Tibial nerve (tissue), 4 donors: ENCODE data around the gene PTPRT. TPM values are rescaled to one million over a fixed set of nuclear protein-coding genes. Genes with fewer than 3 reads are reported as not detected.

ENCODE experiments used
- DNase-seq, 2 donors: peaks; one replicate each; pipeline ENCODE4 v3.0.0-alpha.2; 2019; ENCODE audit warnings: low spot score in 2 of 2
- H3K27ac ChIP-seq, 4 donors: fragments of 200-600 bp; sonication (generic) in 3 of 4; one replicate each; pipeline ENCODE4 v1.5.1; 2017 to 2019; ENCODE audit warnings: mild to moderate bottlenecking in 1 of 4
- H3K27me3 ChIP-seq, 2 donors: fragments of 200-600 bp; sonication (generic) in 1 of 2; one replicate each; pipeline versions ENCODE4 v1.5.1 to v1.6.0; 2017 to 2019
- H3K36me3 ChIP-seq, 3 donors: fragments of 200-600 bp; sonication (generic); one replicate each; pipeline ENCODE4 v1.5.1; 2018 to 2019
- H3K4me1 ChIP-seq, 4 donors: fragments of 200-600 bp; sonication (generic) in 3 of 4; one replicate each; pipeline ENCODE4 v1.5.1; 2017 to 2019
- H3K4me3 ChIP-seq, 4 donors: fragments of 200-600 bp; sonication (generic) in 3 of 4; one replicate each; pipeline ENCODE4 v1.5.1; 2017 to 2019; ENCODE audit warnings: mild to moderate bottlenecking in 1 of 4, moderate library complexity in 1 of 4
- H3K9me3 ChIP-seq, 4 donors: fragments of 200-600 bp; sonication (generic) in 3 of 4; one replicate each; pipeline ENCODE4 v1.5.1; 2017 to 2019
- EP300 ChIP-seq, 2 donors: sonication (generic); formaldehyde crosslinking; IDR thresholded peaks; one replicate each; pipeline ENCODE4 v1.6.1; 2017; ENCODE audit warnings: antibody characterized with exemption in 2 of 2, mild to moderate bottlenecking in 1 of 2
- POLR2A ChIP-seq, 2 donors: fragments of 450-650 bp; IDR thresholded peaks; one replicate each; pipeline ENCODE4 v1.6.1; 2017; ENCODE audit warnings: antibody characterized with exemption in 2 of 2, mild to moderate bottlenecking in 2 of 2, moderate library complexity in 2 of 2
- WGBS, 2 donors: methylation state at CpG; one replicate each; pipeline ENCODE4 v1.1.5; 2018; 5-methylcytosine and 5-hydroxymethylcytosine counted together
- total RNA-seq, 4 donors: library from RNA; depleted of rRNA; stranded (reverse); fragments of >200 nt; gene quantifications; one replicate each; pipeline ENCODE4 v1.1.0, GENCODE V29; 2016
- TF ChIP-seq, protein P1 (sequence below), 5 experiments: fragments of 200-600 bp in 3 of 5; fragments of 450-650 bp in 2 of 5; sonication (generic) in 3 of 5; IDR thresholded peaks; one replicate each; pipeline ENCODE4 v1.5.1; 2016 to 2019; ENCODE audit warnings: antibody characterized with exemption in 5 of 5, mild to moderate bottlenecking in 3 of 5, moderate library complexity in 2 of 5

PTPRT gene
- total RNA-seq, 4 donors from 2014 or later: under 0.01 TPM; not detected in 3

DNA sequence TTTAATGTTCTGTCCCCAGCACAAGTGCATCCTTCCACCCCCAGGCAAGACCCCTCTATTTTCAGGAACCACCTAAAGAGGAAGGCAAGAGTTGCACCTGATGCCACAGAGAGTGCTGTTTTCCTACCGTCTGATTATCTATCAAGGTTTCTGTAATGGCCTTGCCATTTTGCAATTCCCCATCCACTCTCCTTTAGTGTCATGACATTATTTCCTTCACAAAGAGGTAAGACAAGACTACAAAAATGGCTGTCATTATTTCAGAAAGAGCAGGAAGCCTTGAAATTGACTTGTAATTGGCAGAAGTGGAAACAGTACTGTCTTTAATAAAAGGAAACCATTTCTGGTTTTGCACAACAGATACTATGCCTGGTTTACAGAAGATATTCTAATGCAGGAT lies 426.7 kb downstream of the PTPRT start:
- no peak overlapping the region for H3K4me3 ChIP-seq
- TF ChIP-seq POLR2A (IDR thresholded peaks at IDR 0.05) (no peak), EP300 (IDR thresholded peaks at IDR 0.05) (no peak)
- TF ChIP-seq, protein P1, sequence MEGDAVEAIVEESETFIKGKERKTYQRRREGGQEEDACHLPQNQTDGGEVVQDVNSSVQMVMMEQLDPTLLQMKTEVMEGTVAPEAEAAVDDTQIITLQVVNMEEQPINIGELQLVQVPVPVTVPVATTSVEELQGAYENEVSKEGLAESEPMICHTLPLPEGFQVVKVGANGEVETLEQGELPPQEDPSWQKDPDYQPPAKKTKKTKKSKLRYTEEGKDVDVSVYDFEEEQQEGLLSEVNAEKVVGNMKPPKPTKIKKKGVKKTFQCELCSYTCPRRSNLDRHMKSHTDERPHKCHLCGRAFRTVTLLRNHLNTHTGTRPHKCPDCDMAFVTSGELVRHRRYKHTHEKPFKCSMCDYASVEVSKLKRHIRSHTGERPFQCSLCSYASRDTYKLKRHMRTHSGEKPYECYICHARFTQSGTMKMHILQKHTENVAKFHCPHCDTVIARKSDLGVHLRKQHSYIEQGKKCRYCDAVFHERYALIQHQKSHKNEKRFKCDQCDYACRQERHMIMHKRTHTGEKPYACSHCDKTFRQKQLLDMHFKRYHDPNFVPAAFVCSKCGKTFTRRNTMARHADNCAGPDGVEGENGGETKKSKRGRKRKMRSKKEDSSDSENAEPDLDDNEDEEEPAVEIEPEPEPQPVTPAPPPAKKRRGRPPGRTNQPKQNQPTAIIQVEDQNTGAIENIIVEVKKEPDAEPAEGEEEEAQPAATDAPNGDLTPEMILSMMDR (IDR thresholded peaks at IDR 0.05): no peak
- whole genome bisulfite sequencing, 2 donors: 81 to 87% methylated on average over 1 of the region's 1 CpG
- peaks cover 0 to 8% (median 0%) of the 10 kb centered on the region in 4 donors for H3K9me3 ChIP-seq
- H3K27ac ChIP-seq: no peak overlapping the region
- H3K36me3 ChIP-seq: no peaks in the 10 kb centered on the region
- H3K4me1 ChIP-seq: no peaks in the 10 kb centered on the region
- no peaks in the 10 kb centered on the region for H3K27me3 ChIP-seq
- DNase-seq: no peak

DNA sequence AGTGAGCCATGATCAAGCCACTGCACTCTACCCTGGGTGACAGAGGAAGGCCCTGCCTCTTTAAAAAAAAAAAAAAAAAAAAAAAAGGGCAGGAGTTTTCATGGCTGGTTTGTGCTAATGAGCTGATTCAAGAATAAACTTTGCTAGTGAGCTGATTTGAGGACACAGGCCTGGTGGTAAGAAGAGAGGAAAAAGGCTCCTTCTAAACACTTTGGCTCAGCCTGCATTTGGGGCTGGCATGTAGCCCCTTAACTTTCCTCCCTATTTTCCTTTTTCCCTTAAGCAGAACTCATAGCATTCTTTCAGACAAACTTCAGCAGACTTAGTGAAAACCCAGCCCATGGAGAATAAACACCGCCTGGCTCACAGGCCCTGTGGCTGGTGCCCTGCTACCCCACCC lies 432.7 kb downstream of the PTPRT start:
- Histone ChIP-seq H3K4me3 (no peak overlapping the region), H3K9me3 (peaks cover 0 to 3% (median 0%) of the 10 kb centered on the region in 4 donors), H3K36me3 (no peaks in the 10 kb centered on the region), H3K27me3 (no peaks in the 10 kb centered on the region), H3K27ac (no peak overlapping the region), H3K4me1 (no peaks in the 10 kb centered on the region)
- 67 to 78% methylated on average over 1 of the region's 1 CpG for WGBS, 2 donors
- no peak for DNase-seq
- TF ChIP-seq, protein P1 (IDR thresholded peaks at IDR 0.05): no peak
- no peak for TF ChIP-seq POLR2A (IDR thresholded peaks at IDR 0.05)
- TF ChIP-seq EP300 (IDR thresholded peaks at IDR 0.05): no peak

DNA sequence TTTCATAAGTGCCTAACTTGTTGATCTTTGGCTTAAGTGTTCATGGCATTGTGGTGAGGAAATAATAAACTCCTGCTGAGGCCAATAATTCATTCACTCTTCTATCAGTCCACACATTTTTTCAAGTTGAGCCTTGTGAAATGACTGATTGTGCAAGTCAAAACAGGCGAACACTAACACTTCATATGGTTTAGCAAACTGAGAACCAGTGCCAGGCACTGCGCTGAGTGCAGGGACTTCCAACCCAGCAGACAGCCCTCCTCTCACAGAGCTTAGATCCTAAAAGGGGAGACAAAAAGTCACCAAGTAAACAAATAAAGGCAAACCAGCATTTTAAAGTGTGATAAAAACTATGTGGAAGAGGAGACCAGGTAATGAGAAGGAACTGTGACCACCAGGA lies 435.0 kb downstream of the PTPRT start:
- Histone ChIP-seq H3K27me3 (no peaks in the 10 kb centered on the region), H3K36me3 (no peaks in the 10 kb centered on the region), H3K9me3 (peaks cover 0 to 3% (median 0%) of the 10 kb centered on the region in 4 donors), H3K4me1 (no peaks in the 10 kb centered on the region), H3K27ac (no peak overlapping the region), H3K4me3 (no peak overlapping the region)
- DNase-seq: no peak
- WGBS, 2 donors: 32 to 44% methylated on average over 2 of the region's 2 CpGs
- TF ChIP-seq EP300 (IDR thresholded peaks at IDR 0.05): no peak
- TF ChIP-seq, protein P1 (IDR thresholded peaks at IDR 0.05): no peak
- TF ChIP-seq POLR2A (IDR thresholded peaks at IDR 0.05): no peak

DNA sequence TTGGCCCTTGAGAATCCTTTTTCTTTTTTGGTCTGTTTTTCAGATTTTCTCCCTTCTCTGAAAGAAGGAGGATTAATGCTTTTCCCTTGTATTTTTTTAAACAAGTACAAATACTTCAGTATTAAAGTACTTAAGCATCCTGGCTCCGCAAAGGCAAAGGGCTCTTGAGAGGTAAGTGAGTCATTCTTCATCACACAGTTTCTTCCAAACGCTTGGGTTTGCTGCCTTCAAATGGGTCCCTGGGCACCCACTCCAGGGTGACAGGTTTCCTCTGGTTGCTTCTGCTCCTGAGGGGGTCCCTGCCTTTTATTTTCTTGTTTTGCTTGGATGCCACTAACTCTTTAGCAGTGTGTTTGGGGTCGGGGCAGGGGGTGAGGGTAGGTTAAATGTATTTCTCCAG lies 437.1 kb downstream of the PTPRT start:
- TF ChIP-seq EP300 (IDR thresholded peaks at IDR 0.05) (no peak), POLR2A (IDR thresholded peaks at IDR 0.05) (no peak)
- TF ChIP-seq, protein P1 (IDR thresholded peaks at IDR 0.05): no peak
- Histone ChIP-seq H3K36me3 (no peaks in the 10 kb centered on the region), H3K4me3 (no peak overlapping the region), H3K9me3 (no peaks in the 10 kb centered on the region), H3K27me3 (no peaks in the 10 kb centered on the region), H3K27ac (no peak overlapping the region), H3K4me1 (no peaks in the 10 kb centered on the region)
- no peak for DNase-seq
- WGBS, 2 donors: 76 to 80% methylated on average over 3 of the region's 3 CpGs

DNA sequence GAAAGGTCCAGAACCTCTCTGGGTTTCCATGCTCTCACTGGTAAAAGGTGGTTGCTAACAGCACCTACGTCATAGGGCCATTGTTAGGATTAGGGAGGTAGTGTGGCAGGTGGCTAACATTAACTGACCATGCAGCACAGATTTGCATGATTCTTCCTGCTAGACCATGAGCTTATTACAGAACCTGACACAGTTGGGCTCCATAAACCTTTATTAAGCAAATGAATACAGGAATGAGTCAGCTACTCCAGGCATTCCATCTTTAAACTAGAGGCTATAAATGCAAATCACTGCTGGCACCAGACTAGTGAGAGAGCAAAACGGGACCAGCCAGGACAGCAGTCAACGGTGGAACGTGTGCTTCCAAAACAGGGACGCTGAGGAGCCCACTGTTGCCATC lies 440.1 kb downstream of the PTPRT start:
- DNase-seq: no peak
- H3K4me3 ChIP-seq: no peak overlapping the region
- no peak for TF ChIP-seq EP300 (IDR thresholded peaks at IDR 0.05)
- no peak for TF ChIP-seq POLR2A (IDR thresholded peaks at IDR 0.05)
- TF ChIP-seq, protein P1 (IDR thresholded peaks at IDR 0.05): no peak
- no peaks in the 10 kb centered on the region for H3K27me3 ChIP-seq
- WGBS, 2 donors: 67 to 69% methylated on average over 5 of the region's 5 CpGs
- no peaks in the 10 kb centered on the region for H3K36me3 ChIP-seq
- H3K9me3 ChIP-seq: peaks cover 0 to 5% (median 0%) of the 10 kb centered on the region in 4 donors
- H3K4me1 ChIP-seq: no peaks in the 10 kb centered on the region
- H3K27ac ChIP-seq: no peak overlapping the region
